Stimulated activated naive B cell treated with anti-CD40 and anti-IgM and Interleukin-4, amounts not matched to agents 10 μg/mL and 1 μg/mL and 100 μg/mL, for 72 hours (primary cell): Measurements from ENCODE around the gene GPR25.
"Not testable (repeated sequence)": the region's sequence is repeated elsewhere in the genome, so short reads cannot be mapped to it uniquely, and the experiment has no call there.

Experiments
- ATAC-seq, 2 donors: fragments of 150-1000 bp; cut with Tn5 transposase; replicated peaks; 2 replicates each; pipeline ENCODE4 v1.10.0; 2021; ENCODE audit warnings: moderate library complexity in 1 of 2
- DNase-seq: peaks from one replicate; pipeline ENCODE4 v3.0.0; 2021
- H3K27ac Mint-ChIP-seq: one replicate; pipeline ENCODE4 v1.8.0; 2022; ENCODE audit warnings: mild to moderate bottlenecking, mixed read lengths
- H3K27me3 Mint-ChIP-seq, 2 donors: one replicate each; pipeline ENCODE4 v1.8.0; 2022; ENCODE audit warnings: mixed read lengths in 2 of 2
- H3K36me3 Mint-ChIP-seq, 2 donors: one replicate each; pipeline ENCODE4 v1.8.0; 2022; ENCODE audit warnings: mixed read lengths in 2 of 2, mild to moderate bottlenecking in 1 of 2
- H3K4me1 Mint-ChIP-seq, 2 donors: one replicate each; pipeline ENCODE4 v1.8.0; 2022; ENCODE audit warnings: mixed read lengths in 2 of 2, mild to moderate bottlenecking in 1 of 2
- H3K4me3 Mint-ChIP-seq, 2 donors: one replicate each; pipeline ENCODE4 v1.8.0; 2022; ENCODE audit warnings: mild to moderate bottlenecking in 2 of 2, mixed read lengths in 2 of 2, moderate library complexity in 1 of 2
- H3K9me3 Mint-ChIP-seq, 2 donors: one replicate each; pipeline ENCODE4 v1.8.0; 2022; ENCODE audit warnings: mixed read lengths in 2 of 2, mild to moderate bottlenecking in 1 of 2

Gene GPR25

GRCh38 chr1:200905411-200906052, 32.8 kb downstream of the GPR25 start:
- Mint-ChIP-seq H3K36me3 (no peaks in the 10 kb centered on the region), H3K9me3 (peaks cover 3% of the 10 kb centered on the region in 2 donors), H3K27me3 (peaks cover 5 to 10% of the 10 kb centered on the region in 2 donors), H3K4me1 (peaks cover 9 to 15% of the 10 kb centered on the region in 2 donors), H3K4me3 (no peak overlapping the region), H3K27ac (no peak overlapping the region)
- DNase-seq (no peak), ATAC-seq (peak; percentile 70 to 77)

DNA sequence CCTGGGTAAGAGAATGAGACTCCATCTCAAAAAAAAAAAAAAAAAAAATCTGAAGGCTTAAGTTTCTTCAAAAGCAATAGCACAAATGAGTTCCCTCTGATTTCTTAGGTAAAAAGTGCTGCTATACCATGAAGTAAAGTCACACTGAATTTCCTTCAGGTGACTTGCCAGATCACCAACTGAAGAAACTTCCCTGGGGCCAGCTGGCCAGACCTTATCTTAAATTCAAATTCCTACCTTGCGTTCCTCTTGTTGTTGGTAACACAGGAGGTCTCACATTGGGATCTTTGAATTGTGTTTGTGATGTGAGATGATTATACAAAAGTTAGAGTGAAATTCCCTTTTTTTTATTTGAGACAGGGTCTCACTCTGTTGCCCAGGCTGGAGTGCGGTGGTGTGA, 33.7 kb downstream of the GPR25 start:
- no peak for ATAC-seq
- peaks cover 3% of the 10 kb centered on the region in 2 donors for H3K9me3 Mint-ChIP-seq
- H3K4me3 Mint-ChIP-seq: no peak overlapping the region
- H3K36me3 Mint-ChIP-seq: no peaks in the 10 kb centered on the region
- no peak overlapping the region for H3K27ac Mint-ChIP-seq
- H3K27me3 Mint-ChIP-seq: peaks cover under 1 to 6% of the 10 kb centered on the region in 2 donors
- peaks cover 9 to 15% of the 10 kb centered on the region in 2 donors for H3K4me1 Mint-ChIP-seq
- no peak for DNase-seq

GRCh38 chr1:200907611-200908097, 34.9 kb downstream of the GPR25 start:
- Mint-ChIP-seq H3K36me3 (no peaks in the 10 kb centered on the region), H3K27me3 (no peaks in the 10 kb centered on the region), H3K4me1 (peaks cover 9 to 15% of the 10 kb centered on the region in 2 donors), H3K4me3 (no peak overlapping the region), H3K27ac (no peak overlapping the region), H3K9me3 (peaks cover 3% of the 10 kb centered on the region in 2 donors)
- DNase-seq (peak; percentile 31), ATAC-seq (peak; percentile 90 to 92)

- no peak overlapping the region for H3K27ac Mint-ChIP-seq
- no peak overlapping the region for H3K4me3 Mint-ChIP-seq
- H3K36me3 Mint-ChIP-seq: no peaks in the 10 kb centered on the region
- DNase-seq: no peak
- peaks cover 3% of the 10 kb centered on the region in 2 donors for H3K9me3 Mint-ChIP-seq
- H3K4me1 Mint-ChIP-seq: peaks cover 9 to 15% of the 10 kb centered on the region in 2 donors
- ATAC-seq: no peak
- no peaks in the 10 kb centered on the region for H3K27me3 Mint-ChIP-seq
Measured at GRCh38 chr1:200908191-200908868, 35.5 kb downstream of the GPR25 start.

- Mint-ChIP-seq H3K9me3 (peaks cover 3% of the 10 kb centered on the region in 2 donors), H3K27ac (no peak overlapping the region), H3K27me3 (no peaks in the 10 kb centered on the region), H3K4me1 (peaks cover 9 to 15% of the 10 kb centered on the region in 2 donors), H3K4me3 (no peak overlapping the region), H3K36me3 (no peaks in the 10 kb centered on the region)
- DNase-seq (no peak), ATAC-seq (no peak)
Measured at GRCh38 chr1:200909071-200909470, 36.3 kb downstream of the GPR25 start.

DNA sequence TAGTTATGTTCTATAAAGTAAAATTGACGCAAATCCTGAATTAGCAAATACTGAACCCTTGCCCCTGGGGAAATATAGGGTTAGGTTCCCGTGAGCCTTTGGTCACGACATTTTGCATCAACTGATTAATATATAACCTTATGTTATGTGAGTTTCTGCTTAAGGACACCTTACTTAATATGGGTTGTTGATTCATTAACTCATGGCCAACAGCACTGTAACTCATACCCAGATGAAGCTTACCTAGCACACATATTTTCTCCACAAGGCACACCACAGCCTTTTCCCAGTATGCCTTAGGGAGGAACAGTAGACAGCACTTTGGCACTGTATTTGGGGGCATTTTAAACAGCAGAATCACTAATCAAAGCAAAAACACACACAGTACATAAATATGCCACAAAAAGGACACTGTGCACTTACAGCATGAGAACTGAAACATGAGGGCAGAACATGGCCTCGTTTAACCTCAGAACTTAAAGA, 37.0 kb downstream of the GPR25 start:
- DNase-seq (no peak), ATAC-seq (peak in 1 of 2 donors; percentile 6)
- no peak overlapping the region for H3K4me3 Mint-ChIP-seq
- H3K9me3 Mint-ChIP-seq: peaks cover 3% of the 10 kb centered on the region in 2 donors
- peaks cover 9 to 15% of the 10 kb centered on the region in 2 donors for H3K4me1 Mint-ChIP-seq
- H3K36me3 Mint-ChIP-seq: no peaks in the 10 kb centered on the region
- no peaks in the 10 kb centered on the region for H3K27me3 Mint-ChIP-seq
- H3K27ac Mint-ChIP-seq: no peak overlapping the region

GRCh38 chr1:200911361-200911760, 38.6 kb downstream of the GPR25 start:
- DNase-seq (no peak), ATAC-seq (no peak)
- H3K36me3 Mint-ChIP-seq: no peaks in the 10 kb centered on the region
- H3K27ac Mint-ChIP-seq: no peak overlapping the region
- peaks cover 3% of the 10 kb centered on the region in 2 donors for H3K9me3 Mint-ChIP-seq
- H3K4me3 Mint-ChIP-seq: no peak overlapping the region
- peaks cover 9 to 15% of the 10 kb centered on the region in 2 donors for H3K4me1 Mint-ChIP-seq
- no peaks in the 10 kb centered on the region for H3K27me3 Mint-ChIP-seq

- not testable (repeated sequence) for H3K27ac Mint-ChIP-seq, H3K4me3 Mint-ChIP-seq, H3K27me3 Mint-ChIP-seq, ATAC-seq, H3K9me3 Mint-ChIP-seq, H3K36me3 Mint-ChIP-seq, DNase-seq
- H3K4me1 Mint-ChIP-seq: peaks cover 9 to 15% of the 10 kb centered on the region in 2 donors
Measured at GRCh38 chr1:200911936-200912335, 39.2 kb downstream of the GPR25 start.

- Mint-ChIP-seq H3K36me3 (no peaks in the 10 kb centered on the region), H3K9me3 (peaks cover 3% of the 10 kb centered on the region in 2 donors), H3K4me1 (peaks cover 6 to 7% of the 10 kb centered on the region in 2 donors), H3K27ac (no peak overlapping the region), H3K27me3 (no peaks in the 10 kb centered on the region), H3K4me3 (no peak overlapping the region)
- DNase-seq (no peak), ATAC-seq (no peak)
Measured at GRCh38 chr1:200912737-200913407, 40.1 kb downstream of the GPR25 start.

- Mint-ChIP-seq H3K4me1 (no peaks in the 10 kb centered on the region), H3K9me3 (no peaks in the 10 kb centered on the region), H3K27ac (no peak overlapping the region), H3K36me3 (no peaks in the 10 kb centered on the region), H3K27me3 (no peaks in the 10 kb centered on the region), H3K4me3 (no peak overlapping the region)
- ATAC-seq (peak in 1 of 2 donors; percentile 27), DNase-seq (no peak)
Measured at GRCh38 chr1:200916152-200916551, 43.4 kb downstream of the GPR25 start.

DNA sequence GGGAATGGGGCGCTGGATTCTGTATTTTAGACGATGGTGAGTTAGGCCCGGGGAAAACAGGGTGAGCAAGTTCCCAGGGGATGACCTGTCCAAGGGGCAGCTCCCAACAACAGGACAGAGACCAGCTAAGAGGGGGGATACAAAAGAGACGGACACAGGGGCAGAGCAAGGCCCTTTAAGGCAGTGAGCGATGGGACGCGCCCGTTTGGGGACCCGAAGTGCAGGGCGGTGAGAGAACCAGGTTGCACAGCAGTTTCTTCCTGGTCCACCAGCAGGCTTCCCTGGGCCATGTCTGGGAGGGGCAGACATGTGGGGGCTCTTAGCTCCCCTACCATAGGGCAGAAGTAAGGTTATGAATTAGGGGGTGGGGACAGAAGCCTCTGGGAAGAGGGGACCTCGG, 43.9 kb downstream of the GPR25 start:
- Mint-ChIP-seq H3K27ac (peak overlapping the region; percentile 27), H3K9me3 (no peaks in the 10 kb centered on the region), H3K4me1 (no peaks in the 10 kb centered on the region), H3K4me3 (no peak overlapping the region), H3K27me3 (peaks cover 0 to under 1% of the 10 kb centered on the region in 2 donors), H3K36me3 (no peaks in the 10 kb centered on the region)
- no peak for DNase-seq
- ATAC-seq: no peak

DNA sequence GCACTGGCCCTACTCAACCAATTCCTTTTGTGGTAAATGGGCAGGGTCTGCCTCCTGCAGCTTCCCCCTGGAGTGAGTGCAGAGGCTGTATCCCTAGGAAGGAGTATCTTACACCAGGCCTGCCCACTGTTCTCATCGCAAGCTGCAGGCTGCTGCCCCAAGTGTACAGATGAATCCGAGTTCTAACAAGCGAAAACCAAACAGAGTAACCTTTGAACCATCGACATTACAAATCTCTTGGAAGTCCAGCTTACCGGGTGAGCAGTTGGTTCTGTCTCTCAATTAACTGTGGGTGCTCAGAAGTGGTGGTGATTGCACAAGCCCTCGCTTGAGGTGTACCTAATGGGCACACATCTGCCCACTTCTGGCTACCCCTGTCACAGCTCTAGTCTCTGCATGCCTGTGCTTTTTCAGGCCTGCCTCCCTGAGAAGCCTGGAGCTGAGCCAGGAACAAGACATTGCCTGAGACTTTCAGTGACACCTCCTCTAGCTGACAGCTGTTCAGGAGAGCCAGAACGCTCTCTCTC, 44.6 kb downstream of the GPR25 start:
- H3K36me3 Mint-ChIP-seq: no peaks in the 10 kb centered on the region
- peaks cover 0 to 4% of the 10 kb centered on the region in 2 donors for H3K27me3 Mint-ChIP-seq
- no peaks in the 10 kb centered on the region for H3K4me1 Mint-ChIP-seq
- no peak for DNase-seq
- H3K9me3 Mint-ChIP-seq: no peaks in the 10 kb centered on the region
- ATAC-seq: no peak
- no peak overlapping the region for H3K27ac Mint-ChIP-seq
- H3K4me3 Mint-ChIP-seq: no peak overlapping the region

GRCh38 chr1:200918006-200918405, 45.2 kb downstream of the GPR25 start:
- no peak overlapping the region for H3K27ac Mint-ChIP-seq
- peaks cover 0 to 4% of the 10 kb centered on the region in 2 donors for H3K27me3 Mint-ChIP-seq
- H3K9me3 Mint-ChIP-seq: no peaks in the 10 kb centered on the region
- ATAC-seq (no peak), DNase-seq (no peak)
- H3K4me3 Mint-ChIP-seq: no peak overlapping the region
- H3K4me1 Mint-ChIP-seq: no peaks in the 10 kb centered on the region
- no peaks in the 10 kb centered on the region for H3K36me3 Mint-ChIP-seq

- Mint-ChIP-seq H3K9me3 (no peaks in the 10 kb centered on the region), H3K36me3 (no peaks in the 10 kb centered on the region), H3K27ac (no peak overlapping the region), H3K4me3 (no peak overlapping the region), H3K27me3 (peaks cover 0 to 4% of the 10 kb centered on the region in 2 donors), H3K4me1 (no peaks in the 10 kb centered on the region)
- DNase-seq: no peak
- no peak for ATAC-seq
Measured at GRCh38 chr1:200919386-200919785, 46.6 kb downstream of the GPR25 start.
